Skeletal muscle tissue (tissue), 4 donors: ENCODE measurements around the gene SORBS1. TPM values are rescaled to one million over a fixed set of nuclear protein-coding genes. Genes with fewer than 3 reads are reported as not detected.
"Not testable (repeated sequence)": the region's sequence is repeated elsewhere in the genome, so short reads cannot be mapped to it uniquely, and the experiment has no call there.

Experiments
- H3K27ac ChIP-seq: one replicate; pipeline ENCODE4 v1.7.0; 2013; ENCODE audit warnings: mild to moderate bottlenecking, low read depth, low read length, inconsistent platforms
- H3K27me3 ChIP-seq, 3 donors: one replicate each; pipeline ENCODE4 v1.7.0; 2013; ENCODE audit warnings: low read length in 3 of 3; ENCODE audit not compliant: control insufficient read depth in 3 of 3, insufficient read depth in 3 of 3
- H3K36me3 ChIP-seq, 3 donors: one replicate each; pipeline ENCODE4 v1.7.0; 2013; ENCODE audit warnings: low read length in 3 of 3; ENCODE audit not compliant: control insufficient read depth in 3 of 3, insufficient read depth in 3 of 3
- H3K4me1 ChIP-seq, 3 donors: one replicate each; pipeline ENCODE4 v1.7.0; 2013; ENCODE audit warnings: low read length in 3 of 3, mild to moderate bottlenecking in 3 of 3; ENCODE audit not compliant: control insufficient read depth in 3 of 3, insufficient read depth in 3 of 3
- H3K4me3 ChIP-seq, 3 donors: one replicate each; pipeline ENCODE4 v1.7.0; 2013; ENCODE audit warnings: low read length in 3 of 3
- H3K9ac ChIP-seq, 3 donors: one replicate each; pipeline ENCODE4 v1.7.0; 2013; ENCODE audit warnings: low read length in 3 of 3, mild to moderate bottlenecking in 3 of 3, moderate library complexity in 2 of 3, low read depth in 1 of 3
- H3K9me3 ChIP-seq, 3 donors: one replicate each; pipeline ENCODE4 v1.7.0; 2013; ENCODE audit warnings: low read length in 3 of 3; ENCODE audit not compliant: control insufficient read depth in 3 of 3
- total RNA-seq: library from RNA; depleted of rRNA; stranded (reverse); fragments of >200 nt; gene quantifications from one replicate; pipeline ENCODE4 v1.2.3, GENCODE V29; 2014
- donor health status: Osteomylitis.

The SORBS1 gene
- total RNA-seq, 1 donor from 2014 or later = 66.8 TPM

- Histone ChIP-seq H3K9ac (no peak overlapping the region), H3K36me3 (peaks cover 50 to 79% (median 51%) of the 10 kb centered on the region in 3 donors), H3K4me3 (no peak overlapping the region), H3K4me1 (peaks cover 17 to 34% (median 24%) of the 10 kb centered on the region in 3 donors), H3K27ac (no peak overlapping the region), H3K9me3 (no peaks in the 10 kb centered on the region), H3K27me3 (no peaks in the 10 kb centered on the region)
Observed at GRCh38 chr10:95353123-95353522, 208.0 kb downstream of the SORBS1 start.

DNA sequence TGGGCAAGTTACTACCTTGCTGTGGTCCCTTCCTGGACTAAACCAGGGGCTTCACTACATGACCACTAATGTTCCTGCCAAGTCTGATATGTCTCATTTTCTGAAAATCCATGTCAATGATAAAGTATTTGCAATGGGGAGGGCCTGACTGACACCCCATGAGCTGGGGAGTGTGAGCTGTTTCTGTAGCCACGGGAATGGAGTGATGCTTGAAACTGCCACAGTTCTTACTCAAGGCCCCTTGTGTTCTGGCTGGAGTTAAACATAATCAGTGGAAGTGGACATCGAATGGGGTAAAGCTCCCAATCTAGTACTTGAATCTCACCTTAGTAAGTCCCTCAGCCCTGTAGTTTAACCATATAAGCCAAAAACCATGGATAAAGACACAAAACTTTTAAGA lies 208.5 kb downstream of the SORBS1 start:
- Histone ChIP-seq H3K9ac (no peak overlapping the region), H3K4me1 (peaks cover 17 to 34% (median 24%) of the 10 kb centered on the region in 3 donors), H3K27me3 (no peaks in the 10 kb centered on the region), H3K9me3 (no peaks in the 10 kb centered on the region), H3K27ac (no peak overlapping the region), H3K36me3 (peaks cover 49 to 76% (median 50%) of the 10 kb centered on the region in 3 donors), H3K4me3 (no peak overlapping the region)

- peak overlapping the region in 1 of 3 donors; percentile 35 for H3K9ac ChIP-seq
- H3K36me3 ChIP-seq = peaks cover 35 to 74% (median 38%) of the 10 kb centered on the region in 3 donors
- H3K4me3 ChIP-seq = peak overlapping the region in 1 of 3 donors; percentile 25
- peaks cover 17 to 34% (median 27%) of the 10 kb centered on the region in 3 donors for H3K4me1 ChIP-seq
- H3K27ac ChIP-seq = peak overlapping the region; percentile 37
- no peaks in the 10 kb centered on the region for H3K27me3 ChIP-seq
- no peaks in the 10 kb centered on the region for H3K9me3 ChIP-seq
Observed at GRCh38 chr10:95350830-95351228, 210.3 kb downstream of the SORBS1 start.

DNA sequence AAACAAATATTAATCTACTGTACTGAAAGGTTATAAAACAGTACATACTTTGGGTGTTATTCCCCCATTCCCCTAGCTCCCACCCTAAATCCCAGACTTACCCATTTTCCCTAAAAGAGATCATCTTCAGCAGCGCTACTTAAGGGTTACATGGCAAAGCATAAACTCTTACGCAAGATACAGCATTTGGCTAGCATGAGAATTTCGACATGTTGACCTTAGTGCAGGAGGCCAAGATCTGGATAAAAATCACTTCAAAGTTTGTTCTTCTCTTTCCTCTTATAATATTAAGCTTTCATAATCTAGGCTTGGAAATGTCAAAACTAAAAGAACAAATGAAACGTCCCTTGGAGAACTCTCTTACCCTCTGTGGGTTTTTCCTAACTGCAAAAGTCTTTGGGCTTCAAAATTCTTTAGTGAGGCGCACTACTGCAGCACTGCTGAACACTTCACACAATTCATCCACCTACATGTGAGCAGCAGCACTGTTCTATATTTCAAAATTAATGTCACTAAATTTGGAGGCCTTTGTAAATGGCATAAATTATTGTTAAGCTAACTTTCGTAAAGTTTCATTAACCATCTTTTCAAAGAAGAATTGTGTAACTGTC lies 210.8 kb downstream of the SORBS1 start:
- H3K27ac ChIP-seq = no peak overlapping the region
- no peak overlapping the region for H3K4me3 ChIP-seq
- peaks cover 17 to 34% (median 27%) of the 10 kb centered on the region in 3 donors for H3K4me1 ChIP-seq
- no peaks in the 10 kb centered on the region for H3K27me3 ChIP-seq
- H3K9me3 ChIP-seq = no peaks in the 10 kb centered on the region
- H3K36me3 ChIP-seq = peaks cover 34 to 74% (median 37%) of the 10 kb centered on the region in 3 donors
- H3K9ac ChIP-seq = peak overlapping the region in 1 of 3 donors; percentile 35

DNA sequence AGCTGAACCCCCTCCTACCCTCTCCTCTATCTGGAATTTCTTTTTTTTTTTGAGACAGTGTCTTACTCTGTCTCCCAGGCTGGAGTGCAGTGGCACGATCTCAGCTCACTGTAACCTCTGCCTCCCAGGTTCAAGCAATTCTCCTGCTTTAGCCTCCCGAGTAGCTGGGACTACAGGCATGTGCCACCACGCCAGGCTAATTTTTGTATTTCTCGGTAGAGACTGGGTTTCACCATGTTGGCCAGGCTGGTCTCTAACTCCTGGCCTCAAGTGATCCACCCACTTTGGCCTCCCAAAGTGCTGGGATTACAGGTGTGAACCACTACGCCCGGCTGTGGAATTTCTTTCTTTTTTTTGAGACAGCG lies 213.8 kb downstream of the SORBS1 start:
- H3K4me3 ChIP-seq, H3K9ac ChIP-seq, H3K27me3 ChIP-seq, H3K9me3 ChIP-seq, H3K27ac ChIP-seq: not testable (repeated sequence)
- H3K36me3 ChIP-seq = peaks cover 27 to 51% (median 27%) of the 10 kb centered on the region in 3 donors
- peaks cover 17 to 24% (median 17%) of the 10 kb centered on the region in 3 donors for H3K4me1 ChIP-seq

- H3K27ac ChIP-seq = no peak overlapping the region
- H3K4me1 ChIP-seq = peaks cover 17 to 24% (median 17%) of the 10 kb centered on the region in 3 donors
- peaks cover 25 to 49% (median 26%) of the 10 kb centered on the region in 3 donors for H3K36me3 ChIP-seq
Observed at GRCh38 chr10:95346715-95347401, 214.3 kb downstream of the SORBS1 start.

DNA sequence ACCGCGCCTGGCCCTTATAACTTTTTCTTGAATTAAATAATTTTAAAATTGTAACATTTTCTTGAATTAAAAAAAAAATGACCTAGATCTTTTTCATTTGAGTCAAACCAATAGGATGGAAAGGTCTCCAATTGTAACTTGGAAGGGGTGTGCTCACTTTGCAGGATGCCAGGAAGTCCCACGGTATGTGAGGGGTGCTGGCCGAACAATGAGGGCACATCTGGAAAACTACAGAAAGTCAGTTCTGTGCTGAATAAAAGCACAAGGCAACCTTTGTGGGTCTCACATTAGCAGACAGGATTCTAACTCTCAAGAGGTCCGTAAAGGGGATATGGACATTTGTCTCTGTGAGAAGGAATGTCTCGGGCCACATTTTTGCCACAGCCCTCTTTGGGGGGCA lies 217.6 kb downstream of the SORBS1 start:
- no peak overlapping the region for H3K9ac ChIP-seq
- H3K9me3 ChIP-seq = no peaks in the 10 kb centered on the region
- H3K4me1 ChIP-seq = peaks cover 0 to 3% (median 0%) of the 10 kb centered on the region in 3 donors
- H3K36me3 ChIP-seq = peaks cover 28 to 54% (median 34%) of the 10 kb centered on the region in 3 donors
- H3K27me3 ChIP-seq = no peaks in the 10 kb centered on the region
- H3K27ac ChIP-seq = peak overlapping the region; percentile 16
- H3K4me3 ChIP-seq = no peak overlapping the region

More at GRCh38 chr10:95346715-95347401, 214.3 kb downstream of the SORBS1 start:
- no peaks in the 10 kb centered on the region for H3K27me3 ChIP-seq
- H3K4me3 ChIP-seq = no peak overlapping the region
- H3K9ac ChIP-seq = no peak overlapping the region
- no peaks in the 10 kb centered on the region for H3K9me3 ChIP-seq

GRCh38 chr10:95341716-95342130 lies 219.4 kb downstream of the SORBS1 start:
- H3K9ac ChIP-seq = no peak overlapping the region
- no peaks in the 10 kb centered on the region for H3K9me3 ChIP-seq
- no peak overlapping the region for H3K4me3 ChIP-seq
- H3K4me1 ChIP-seq = peaks cover 0 to 4% (median 2%) of the 10 kb centered on the region in 3 donors
- H3K27me3 ChIP-seq = no peaks in the 10 kb centered on the region
- H3K36me3 ChIP-seq = peaks cover 34 to 61% (median 49%) of the 10 kb centered on the region in 3 donors
- no peak overlapping the region for H3K27ac ChIP-seq

DNA sequence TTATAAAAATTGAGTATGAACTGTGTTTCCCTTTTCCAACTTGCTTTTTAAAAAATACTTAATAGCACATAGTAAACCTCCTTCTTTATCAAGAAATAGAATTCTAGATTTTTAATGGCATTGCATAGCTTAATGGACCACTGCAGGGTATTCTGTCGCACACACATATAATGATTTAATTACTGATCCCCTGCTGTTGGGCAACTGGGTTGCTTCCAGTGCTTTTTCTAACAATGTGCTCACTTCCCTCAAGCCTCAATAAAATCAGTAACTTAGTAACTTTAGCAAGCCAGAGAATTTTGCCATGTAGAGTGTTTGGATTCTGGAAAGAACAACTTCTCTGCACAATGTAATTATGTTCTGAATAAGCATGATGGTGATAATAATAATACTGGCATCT lies 221.3 kb downstream of the SORBS1 start:
- Histone ChIP-seq H3K9me3 (no peaks in the 10 kb centered on the region), H3K27me3 (no peaks in the 10 kb centered on the region), H3K27ac (no peak overlapping the region), H3K9ac (no peak overlapping the region), H3K4me1 (peaks cover 9 to 23% (median 20%) of the 10 kb centered on the region in 3 donors), H3K36me3 (peaks cover 37 to 59% (median 47%) of the 10 kb centered on the region in 3 donors), H3K4me3 (no peak overlapping the region)
